Coronary artery (tissue), 2 donors: ENCODE results near the gene LPIN3.

Experiments used
- DNase-seq: peaks from one replicate; pipeline ENCODE4 v3.0.0-alpha.2; 2017; ENCODE audit warnings: low spot score
- H3K27ac ChIP-seq, 2 donors: fragments of 200-600 bp; sonication (generic); one replicate each; pipeline ENCODE4 v1.5.1; 2016 to 2019
- H3K4me3 ChIP-seq: fragments of 200-600 bp; sonication (generic); 2 replicates; pipeline ENCODE4 v1.5.1; 2016; ENCODE audit warnings: mild to moderate bottlenecking, moderate library complexity
- TF ChIP-seq, protein P1 (sequence below): fragments of 200-600 bp; sonication (generic); IDR thresholded peaks from one replicate; pipeline ENCODE4 v1.5.1; 2019; ENCODE audit warnings: antibody characterized with exemption

LPIN3 gene

DNA sequence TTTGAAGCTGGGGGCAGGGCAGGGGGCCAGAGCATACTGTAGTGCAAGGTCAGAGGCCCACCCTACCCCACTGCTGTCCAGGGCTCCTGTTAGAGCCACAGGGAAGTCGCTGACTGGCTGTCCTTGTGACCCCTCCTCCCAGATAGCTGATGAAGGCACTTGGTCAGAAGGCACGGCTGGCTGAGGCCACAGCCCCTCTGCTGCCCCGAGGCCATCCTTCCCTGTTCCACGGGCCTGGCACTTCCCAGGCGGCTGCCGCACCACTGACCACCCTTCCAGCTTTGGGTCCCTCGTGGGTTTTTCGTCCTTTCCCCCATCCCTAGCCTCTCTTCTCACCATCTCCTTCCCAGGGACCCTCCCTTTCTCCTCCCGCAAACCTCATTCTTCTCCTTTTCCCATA is 35.2 kb downstream of the LPIN3 start:
- Histone ChIP-seq H3K27ac (no peak overlapping the region), H3K4me3 (no peak overlapping the region)
- DNase-seq = no peak
- TF ChIP-seq, protein P1, sequence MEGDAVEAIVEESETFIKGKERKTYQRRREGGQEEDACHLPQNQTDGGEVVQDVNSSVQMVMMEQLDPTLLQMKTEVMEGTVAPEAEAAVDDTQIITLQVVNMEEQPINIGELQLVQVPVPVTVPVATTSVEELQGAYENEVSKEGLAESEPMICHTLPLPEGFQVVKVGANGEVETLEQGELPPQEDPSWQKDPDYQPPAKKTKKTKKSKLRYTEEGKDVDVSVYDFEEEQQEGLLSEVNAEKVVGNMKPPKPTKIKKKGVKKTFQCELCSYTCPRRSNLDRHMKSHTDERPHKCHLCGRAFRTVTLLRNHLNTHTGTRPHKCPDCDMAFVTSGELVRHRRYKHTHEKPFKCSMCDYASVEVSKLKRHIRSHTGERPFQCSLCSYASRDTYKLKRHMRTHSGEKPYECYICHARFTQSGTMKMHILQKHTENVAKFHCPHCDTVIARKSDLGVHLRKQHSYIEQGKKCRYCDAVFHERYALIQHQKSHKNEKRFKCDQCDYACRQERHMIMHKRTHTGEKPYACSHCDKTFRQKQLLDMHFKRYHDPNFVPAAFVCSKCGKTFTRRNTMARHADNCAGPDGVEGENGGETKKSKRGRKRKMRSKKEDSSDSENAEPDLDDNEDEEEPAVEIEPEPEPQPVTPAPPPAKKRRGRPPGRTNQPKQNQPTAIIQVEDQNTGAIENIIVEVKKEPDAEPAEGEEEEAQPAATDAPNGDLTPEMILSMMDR = no peak

DNA sequence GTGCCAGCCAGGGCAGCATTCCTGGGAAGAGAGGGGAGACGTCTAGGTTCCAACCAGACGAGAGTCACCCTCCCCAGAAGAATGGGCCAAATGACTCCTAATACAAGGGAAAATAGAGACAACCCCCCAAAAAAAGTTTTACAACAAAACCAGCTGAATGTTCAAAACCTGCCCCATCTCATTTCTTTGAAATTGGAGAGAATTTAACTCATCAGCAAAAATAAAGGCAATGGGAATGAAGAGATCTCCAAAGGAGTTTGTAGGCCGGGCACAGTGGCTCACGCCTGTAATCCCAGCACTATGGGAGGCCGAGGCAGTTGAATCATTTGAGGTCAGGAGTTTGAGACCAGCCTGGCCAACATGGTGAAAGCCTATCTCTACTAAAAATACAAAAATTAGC is 35.7 kb downstream of the LPIN3 start:
- DNase-seq = no peak
- H3K27ac ChIP-seq = no peak overlapping the region

DNA sequence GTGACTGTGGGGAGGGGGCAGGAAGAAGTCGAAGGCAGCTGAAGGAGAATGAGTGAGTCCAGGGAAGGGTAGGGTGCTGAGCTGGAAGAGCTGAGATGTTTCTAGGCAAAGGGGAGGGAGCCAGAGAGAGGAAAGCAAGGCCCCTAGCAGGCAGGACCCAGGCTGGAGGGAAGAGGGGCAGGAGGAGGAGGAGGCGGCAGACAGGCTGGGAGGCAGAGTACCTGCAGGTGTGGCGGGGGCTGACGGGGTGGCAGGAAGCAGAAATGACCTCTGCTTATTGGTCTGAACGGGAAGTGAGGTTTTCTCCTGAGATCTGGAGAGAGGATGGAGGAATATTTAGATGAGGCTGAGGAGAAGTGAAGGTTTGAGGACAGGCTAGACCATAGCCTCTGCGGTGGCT is 36.7 kb downstream of the LPIN3 start:
- DNase-seq = no peak
- Histone ChIP-seq H3K4me3 (no peak overlapping the region), H3K27ac (no peak overlapping the region)
- TF ChIP-seq, protein P1 = no peak

More for the DNA sequence above, 35.7 kb downstream of the LPIN3 start:
- no peak overlapping the region for H3K4me3 ChIP-seq
- TF ChIP-seq, protein P1 = no peak

GRCh38 chr20:41379551-41379950 is 38.9 kb downstream of the LPIN3 start:
- TF ChIP-seq, protein P1 = no peak
- no peak overlapping the region for H3K27ac ChIP-seq
- DNase-seq = no peak
- H3K4me3 ChIP-seq = no peak overlapping the region

- no peak overlapping the region for H3K27ac ChIP-seq
- no peak overlapping the region for H3K4me3 ChIP-seq
- TF ChIP-seq, protein P1 = no peak
- DNase-seq = no peak
Observed at GRCh38 chr20:41380551-41381193, 40.1 kb downstream of the LPIN3 start.

DNA sequence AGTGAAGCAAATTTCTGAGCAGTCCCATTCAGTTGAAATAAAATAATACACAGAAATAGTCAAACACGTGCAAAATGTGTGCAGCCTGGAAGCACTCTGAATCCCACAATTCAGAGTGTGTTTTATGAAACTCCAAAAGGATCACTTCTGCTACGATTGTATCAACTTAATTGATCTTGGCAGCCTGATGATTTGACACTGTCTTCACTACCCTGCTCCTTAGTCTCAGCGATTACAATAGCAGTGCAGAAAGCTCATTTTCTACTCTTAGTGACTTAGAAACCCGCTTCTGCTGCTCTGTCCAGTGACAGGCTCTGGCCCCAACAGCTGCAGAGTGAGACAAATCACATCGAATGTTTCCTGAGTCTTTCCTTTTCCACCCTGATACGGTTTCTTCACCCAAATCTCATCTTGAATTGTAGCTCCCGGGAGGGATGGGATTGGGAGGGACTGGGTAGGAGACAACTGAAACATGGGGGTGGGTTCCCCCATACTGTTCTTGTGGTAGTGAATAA is 42.2 kb downstream of the LPIN3 start:
- no peak for DNase-seq
- Histone ChIP-seq H3K4me3 (no peak overlapping the region), H3K27ac (no peak overlapping the region)
- TF ChIP-seq, protein P1 = no peak
